K562 (cell line): ENCODE data around the gene DENND1A. TPM values are rescaled to one million over a fixed set of nuclear protein-coding genes. Genes with fewer than 3 reads are reported as not detected.

Experiments used
- ATAC-seq: fragments of 200-7000 bp; cut with Tn5 transposase; 3 replicates; pipeline ENCODE4 v1.9.1; 2020; ENCODE audit warnings: moderate library complexity
- BruUV-seq: library from RNA; stranded (reverse); fragments of 400-500 nt; replicated peaks from 2 replicates; lab custom pipeline; 2021; lab: Mats Ljungman, UMichigan
- CTCF ChIA-PET: fragments of 300-600 bp; formaldehyde crosslinking; extraction: SDS; loops from one replicate; lab custom pipeline; 2021; ENCODE audit warnings: low intra/inter-chr PET ratio; lab: Yijun Ruan, JAX
- POLR2A ChIA-PET: fragments of 300-600, 350-650 bp; sonication (Branson Sonifier 250); formaldehyde crosslinking; extraction: SDS; loops from one replicate; lab custom pipeline; 2021; ENCODE audit warnings: antibody characterized with exemption, inconsistent platforms; lab: Yijun Ruan, JAX
- DNase-seq, 4 experiments: peaks; one replicate each; pipeline versions ENCODE4 v3.0.0 to v3.0.0-alpha.2; 2011 to 2018; ENCODE audit warnings: low spot score in 3 of 4, mixed read lengths in 3 of 4; ENCODE audit errors: extremely low read depth in 1 of 4
- FAIRE-seq: peaks from 2 replicates; lab custom pipeline; 2011; peaks lifted over from hg19 to GRCh38; lab: Jason Lieb, UNC
- H2AFZ ChIP-seq: 2 replicates; pipeline ENCODE4 v1.6.0; 2011; ENCODE audit warnings: low read depth, low read length, control low read depth, inconsistent platforms
- H3K27ac ChIP-seq: fragments of 200-600 bp; 3 replicates; pipeline ENCODE4 v1.8.0; 2011; ENCODE audit warnings: low read depth, mild to moderate bottlenecking, control low read depth, inconsistent platforms, low read length, moderate library complexity, mixed read lengths; ENCODE audit errors: extremely low read depth
- H3K27me3 ChIP-seq, 2 experiments: fragments of 300-600 bp in 1 of 2; 2 replicates in 1 of 2; 3 replicates in 1 of 2; pipeline versions ENCODE4 v1.6.0 to v1.8.0; 2011; ENCODE audit warnings: inconsistent platforms in 2 of 2, low read length in 2 of 2, mild to moderate bottlenecking in 1 of 2, mixed read lengths in 1 of 2, moderate library complexity in 1 of 2; ENCODE audit not compliant: control insufficient read depth in 2 of 2, insufficient read depth in 2 of 2
- H3K36me3 ChIP-seq: fragments of 300-600 bp; 3 replicates; pipeline ENCODE4 v1.8.0; 2011; ENCODE audit warnings: mild to moderate bottlenecking, low read length, inconsistent platforms; ENCODE audit not compliant: control insufficient read depth, insufficient read depth
- H3K4me1 ChIP-seq, 2 experiments: fragments of 200-600 bp in 1 of 2; replicated peaks in 1 of 2; 2 replicates in 1 of 2; 3 replicates in 1 of 2; pipeline versions ENCODE4 v1.5.1 to v1.8.0; 2011; ENCODE audit warnings: inconsistent platforms in 2 of 2, low read length in 2 of 2, mild to moderate bottlenecking in 1 of 2, mixed read lengths in 1 of 2, moderate library complexity in 1 of 2; ENCODE audit not compliant: control insufficient read depth in 2 of 2, insufficient read depth in 2 of 2
- H3K4me2 ChIP-seq: 2 replicates; pipeline ENCODE4 v1.6.1; 2011; ENCODE audit warnings: low read length, control low read depth, inconsistent platforms, mixed read lengths; ENCODE audit not compliant: insufficient read depth
- H3K4me3 ChIP-seq: fragments of 200-600 bp; sonication (generic), shearing (Covaris generic); 2 replicates; pipeline ENCODE4 v1.5.1; 2016; ENCODE audit warnings: control low read depth, inconsistent platforms
- H3K79me2 ChIP-seq: fragments of 200-600 bp; 3 replicates; pipeline ENCODE4 v1.8.0; 2011; ENCODE audit warnings: low read length, inconsistent platforms; ENCODE audit not compliant: control insufficient read depth, insufficient read depth
- H3K9ac ChIP-seq, 2 experiments: 2 replicates each; pipeline versions ENCODE4 v1.6.0 to v1.6.1; 2011; ENCODE audit warnings: low read depth in 2 of 2, low read length in 2 of 2, control low read depth in 1 of 2, inconsistent platforms in 1 of 2, mild to moderate bottlenecking in 1 of 2, mixed read lengths in 1 of 2; ENCODE audit not compliant: insufficient read depth in 1 of 2
- H3K9me1 ChIP-seq: one replicate; pipeline ENCODE4 v1.6.0; 2011; ENCODE audit warnings: inconsistent platforms, mild to moderate bottlenecking, low read length, moderate library complexity; ENCODE audit not compliant: control insufficient read depth, insufficient read depth
- H3K9me3 ChIP-seq: replicated peaks from 2 replicates; pipeline ENCODE4 v1.5.1; 2011; ENCODE audit warnings: low read depth, low read length, inconsistent platforms; ENCODE audit not compliant: control insufficient read depth, insufficient read depth
- H4K20me1 ChIP-seq: replicated peaks from 2 replicates; pipeline ENCODE4 v1.6.1; 2011; ENCODE audit warnings: low read length, inconsistent platforms, mixed read lengths; ENCODE audit not compliant: control insufficient read depth, insufficient read depth
- ARID2 ChIP-seq: fragments of 450-650 bp; IDR thresholded peaks from 2 replicates; pipeline ENCODE4 v1.6.1; 2017; ENCODE audit warnings: antibody characterized with exemption, mild to moderate bottlenecking
- CEBPB ChIP-seq: fragments of 450-650 bp; IDR thresholded peaks from 2 replicates; pipeline ENCODE4 v1.6.1; 2016; ENCODE audit warnings: missing genetic modification characterization, missing compliant biosample characterization
- CREM ChIP-seq: IDR thresholded peaks from 2 replicates; pipeline ENCODE4 v1.6.1; 2014; ENCODE audit warnings: antibody characterized with exemption, low read depth
- HNRNPH1 ChIP-seq: fragments of 200-400 bp; formaldehyde crosslinking; optimal IDR thresholded peaks from 2 replicates; pipeline ENCODE3; 2017; ENCODE audit warnings: low read depth, mild to moderate bottlenecking, low read length, moderate library complexity
- MTA3 ChIP-seq: fragments of 450-650 bp; formaldehyde crosslinking; IDR thresholded peaks from 2 replicates; pipeline ENCODE4 v1.6.1; 2017; ENCODE audit warnings: mild to moderate bottlenecking, borderline replicate concordance
- NR4A1 ChIP-seq, 2 experiments: fragments of 250-450 bp in 1 of 2; fragments of 450-650 bp in 1 of 2; sonication (Bioruptor Pico) in 1 of 2; IDR thresholded peaks; 2 replicates each; pipeline versions ENCODE4 v1.4.0 to v1.6.1; 2016 to 2020; ENCODE audit warnings: mild to moderate bottlenecking in 2 of 2, missing compliant biosample characterization in 1 of 2, missing genetic modification characterization in 1 of 2, moderate library complexity in 1 of 2
- RBM15 ChIP-seq: fragments of 200-400 bp; formaldehyde crosslinking; IDR thresholded peaks from 2 replicates; pipeline ENCODE4 v1.6.1; 2018; ENCODE audit warnings: mild to moderate bottlenecking, low read length, moderate library complexity; ENCODE audit not compliant: insufficient read depth
- ZFX ChIP-seq: sonication (generic); formaldehyde crosslinking; IDR thresholded peaks from 2 replicates; pipeline ENCODE4 v1.8.0; 2022; ENCODE audit warnings: mild to moderate bottlenecking, missing genetic modification reagents, moderate library complexity
- ZNF507 ChIP-seq: conservative IDR thresholded peaks from 2 replicates; pipeline ENCODE4 v1.6.1; 2017; ENCODE audit warnings: missing genetic modification characterization, missing compliant biosample characterization
- ZNF79 ChIP-seq: fragments of 250-450 bp; sonication (Bioruptor Pico); IDR thresholded peaks from 2 replicates; pipeline ENCODE4 v1.4.0; 2020; ENCODE audit warnings: low read depth, mild to moderate bottlenecking, moderate library complexity
- WGBS: fragments of 100-300 bp; shearing (Covaris generic); methylation state at CpG from one replicate; pipeline ENCODE4 v1.1.6; 2016; ENCODE audit warnings: low coverage, mixed read lengths; ENCODE audit not compliant: insufficient coverage; ENCODE audit errors: missing lambda C conversion rate; 5-methylcytosine and 5-hydroxymethylcytosine counted together
- in situ Hi-C: fragments of 300-500 bp; cut with MboI; formaldehyde crosslinking; loops from 4 replicates; pipeline ENCODE4 v1.15.0; 2018; ENCODE audit warnings: inconsistent platforms, mixed read lengths
- intact Hi-C: fragments of 100-400 bp; cut with micrococcal nuclease; formaldehyde crosslinking; loops from 2 replicates; pipeline ENCODE4 v1.14.2; 2022
- polyA plus RNA-seq, 8 experiments: library from polyadenylated mRNA; depleted of rRNA in 4 of 8; stranded (reverse) in 5 of 8; unstranded in 3 of 8; fragments of >200 nt; fragmentation: Nextera tagmentation in 2 of 8; fragmentation: Illumina TruSeq in 1 of 8; extraction: Ambion mirVana in 2 of 8; extraction: Trizol in 1 of 8; gene quantifications; 2 replicates each; pipeline versions ENCODE4 v1.2.1 to v1.2.3, GENCODE V29; 2011 to 2014; ENCODE audit warnings: inconsistent platforms in 1 of 8, missing spikeins in 1 of 8
- total RNA-seq, 7 experiments: library from RNA; depleted of rRNA in 6 of 7; stranded (reverse); fragments of >200 nt in 6 of 7; fragmentation: Illumina TruSeq in 2 of 7; extraction: Trizol in 2 of 7; gene quantifications; 2 replicates each; pipeline versions ENCODE4 v1.2.1 to v1.2.3, GENCODE V29; 2011 to 2021; ENCODE audit warnings: low replicate concordance in 1 of 7
- TF ChIP-seq, protein P1 (sequence below): sonication (generic); IDR thresholded peaks from 2 replicates; pipeline ENCODE4 v1.6.1; 2016
- TF ChIP-seq, protein P2 (sequence below): IDR thresholded peaks from 3 replicates; pipeline ENCODE4 v1.6.1; 2011; ENCODE audit warnings: borderline replicate concordance, mild to moderate bottlenecking; ENCODE audit not compliant: insufficient read length, insufficient read depth
- TF ChIP-seq, protein P3 (sequence below): sonication (generic); formaldehyde crosslinking; IDR thresholded peaks from 2 replicates; pipeline ENCODE4 v1.4.0; 2020; ENCODE audit warnings: mild to moderate bottlenecking, missing genetic modification reagents

DENND1A gene
- total and polyA plus RNA-seq, 9 of the 15 experiments (the other 6 are each of a cell fraction or from before 2014, with no cell fraction given) = 7.6 to 29.5 (median 15.7) TPM

DNA sequence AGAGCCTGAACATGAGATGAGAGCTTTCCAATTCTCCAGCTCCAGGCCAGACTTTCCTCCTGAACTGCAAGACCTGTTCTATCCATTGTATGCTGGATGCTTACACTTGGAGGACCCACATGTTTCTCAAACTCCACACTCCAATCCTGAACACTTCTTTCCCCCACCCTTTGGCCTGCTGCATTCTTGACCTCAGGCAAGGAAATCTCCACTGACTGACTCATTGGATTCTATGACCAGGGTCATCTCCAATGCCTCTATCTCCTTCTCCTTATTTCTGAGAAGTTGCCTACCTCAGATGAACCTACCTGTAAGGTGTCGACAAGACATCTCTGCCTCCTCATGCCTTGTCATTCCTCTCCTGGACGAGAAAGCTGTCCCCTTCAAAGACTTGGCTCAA lies 420.3 kb downstream of the DENND1A start:
- H3K27ac ChIP-seq = no peak overlapping the region
- ATAC-seq (no peak), FAIRE-seq (no peak), DNase-seq (no peak)
- WGBS = 32% methylated on average over 2 of the region's 2 CpGs
- BruUV-seq = no TSS peak
- H4K20me1 ChIP-seq = peaks cover 3% of the 10 kb centered on the region; the same call in 1 of the 2 replicates
- H3K79me2 ChIP-seq = no peaks in the 10 kb centered on the region
- H3K4me3 ChIP-seq = no peak overlapping the region
- no peaks in the 10 kb centered on the region for H3K9me1 ChIP-seq
- H3K36me3 ChIP-seq = no peaks in the 10 kb centered on the region
- ChIA-PET POLR2A (interaction anchor here (0.6 kb wide), 1 partner anchor 75 kb away, joined by 4 read pairs; no protein-coding TSS in a partner anchor), CTCF (interaction anchor here (0.6 kb wide), 1 partner anchor 81 kb away, joined by 3 read pairs; no protein-coding TSS in a partner anchor)
- H3K27me3 ChIP-seq = no peaks in the 10 kb centered on the region
- no peak overlapping the region for H2AFZ ChIP-seq
- H3K4me1 ChIP-seq = no peaks in the 10 kb centered on the region
- intact Hi-C loops (no loop called here), in situ Hi-C loops (no loop called here)
- TF ChIP-seq HNRNPH1 (no peak), MTA3 (no peak), ZNF79 (no peak), CREM (no peak), ZNF507 (tag) (no peak), RBM15 (no peak), CEBPB (tag) (no peak), ARID2 (no peak), ZFX (CRISPR knock-in tag) (no peak), NR4A1 (CRISPR knock-in tag; IDR thresholded peaks at IDR 0.05) (no peak), NR4A1 (tag; IDR thresholded peaks at IDR 0.05) (no peak)
- TF ChIP-seq, protein P1, sequence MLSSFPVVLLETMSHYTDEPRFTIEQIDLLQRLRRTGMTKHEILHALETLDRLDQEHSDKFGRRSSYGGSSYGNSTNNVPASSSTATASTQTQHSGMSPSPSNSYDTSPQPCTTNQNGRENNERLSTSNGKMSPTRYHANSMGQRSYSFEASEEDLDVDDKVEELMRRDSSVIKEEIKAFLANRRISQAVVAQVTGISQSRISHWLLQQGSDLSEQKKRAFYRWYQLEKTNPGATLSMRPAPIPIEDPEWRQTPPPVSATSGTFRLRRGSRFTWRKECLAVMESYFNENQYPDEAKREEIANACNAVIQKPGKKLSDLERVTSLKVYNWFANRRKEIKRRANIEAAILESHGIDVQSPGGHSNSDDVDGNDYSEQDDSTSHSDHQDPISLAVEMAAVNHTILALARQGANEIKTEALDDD = no peak
- TF ChIP-seq, protein P2, sequence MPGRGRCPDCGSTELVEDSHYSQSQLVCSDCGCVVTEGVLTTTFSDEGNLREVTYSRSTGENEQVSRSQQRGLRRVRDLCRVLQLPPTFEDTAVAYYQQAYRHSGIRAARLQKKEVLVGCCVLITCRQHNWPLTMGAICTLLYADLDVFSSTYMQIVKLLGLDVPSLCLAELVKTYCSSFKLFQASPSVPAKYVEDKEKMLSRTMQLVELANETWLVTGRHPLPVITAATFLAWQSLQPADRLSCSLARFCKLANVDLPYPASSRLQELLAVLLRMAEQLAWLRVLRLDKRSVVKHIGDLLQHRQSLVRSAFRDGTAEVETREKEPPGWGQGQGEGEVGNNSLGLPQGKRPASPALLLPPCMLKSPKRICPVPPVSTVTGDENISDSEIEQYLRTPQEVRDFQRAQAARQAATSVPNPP = no peak
- TF ChIP-seq, protein P3, sequence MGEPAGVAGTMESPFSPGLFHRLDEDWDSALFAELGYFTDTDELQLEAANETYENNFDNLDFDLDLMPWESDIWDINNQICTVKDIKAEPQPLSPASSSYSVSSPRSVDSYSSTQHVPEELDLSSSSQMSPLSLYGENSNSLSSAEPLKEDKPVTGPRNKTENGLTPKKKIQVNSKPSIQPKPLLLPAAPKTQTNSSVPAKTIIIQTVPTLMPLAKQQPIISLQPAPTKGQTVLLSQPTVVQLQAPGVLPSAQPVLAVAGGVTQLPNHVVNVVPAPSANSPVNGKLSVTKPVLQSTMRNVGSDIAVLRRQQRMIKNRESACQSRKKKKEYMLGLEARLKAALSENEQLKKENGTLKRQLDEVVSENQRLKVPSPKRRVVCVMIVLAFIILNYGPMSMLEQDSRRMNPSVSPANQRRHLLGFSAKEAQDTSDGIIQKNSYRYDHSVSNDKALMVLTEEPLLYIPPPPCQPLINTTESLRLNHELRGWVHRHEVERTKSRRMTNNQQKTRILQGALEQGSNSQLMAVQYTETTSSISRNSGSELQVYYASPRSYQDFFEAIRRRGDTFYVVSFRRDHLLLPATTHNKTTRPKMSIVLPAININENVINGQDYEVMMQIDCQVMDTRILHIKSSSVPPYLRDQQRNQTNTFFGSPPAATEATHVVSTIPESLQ (CRISPR knock-in tag) = no peak
- H3K9me3 ChIP-seq = no peaks in the 10 kb centered on the region
- H3K4me2 ChIP-seq = no peak overlapping the region
- no peak overlapping the region for H3K9ac ChIP-seq
